Measurements from ENCODE around the gene NDST3. TPM values are rescaled to one million over a fixed set of nuclear protein-coding genes. Genes with fewer than 3 reads are reported as not detected.
A peak's percentile ranks its signal among the peaks of the same experiment; 100 is the strongest.

The NDST3 gene
- total and polyA plus RNA-seq, 2 of the 13 experiments (the other 11 are each of a cell fraction or from before 2014, with no cell fraction given): not detected

GRCh38 chr4:118278473-118279274 is 244.4 kb downstream of the NDST3 start (continued):
- TF ChIP-seq ATF4 (CRISPR knock-in tag; IDR thresholded peaks at IDR 0.05) (peak in 1 of 2 experiments; percentile 35; a peak in 2 of 4 replicates), IKZF1 (IDR thresholded peaks at IDR 0.05) (no peak), SP1 (IDR thresholded peaks at IDR 0.05) (no peak), SP1 (CRISPR knock-in tag; IDR thresholded peaks at IDR 0.05) (peak; percentile 69), ZNF20 (CRISPR knock-in tag; IDR thresholded peaks at IDR 0.05) (peak; percentile 94), SMC3 (IDR thresholded peaks at IDR 0.05; ENCODE audit: low read length) (no peak), ZNF468 (CRISPR knock-in tag; IDR thresholded peaks at IDR 0.05) (no peak), PHF21A (CRISPR knock-in tag; IDR thresholded peaks at IDR 0.05) (0 out of 2 replicates have a peak, but pooled peaks have one; percentile 23), HOXA9 (CRISPR knock-in tag; IDR thresholded peaks at IDR 0.05; ENCODE audit: borderline replicate concordance) (no peak), USF2 (IDR thresholded peaks at IDR 0.05; ENCODE audit: low read depth, low read length) (peak; percentile 49), USF2 (CRISPR knock-in tag; IDR thresholded peaks at IDR 0.05; ENCODE audit: borderline replicate concordance) (peak; percentile 53; the same call in 1 of the 2 replicates), THAP9 (CRISPR knock-in tag; IDR thresholded peaks at IDR 0.05; ENCODE audit: borderline replicate concordance) (peak; percentile 76; the same call in 1 of the 2 replicates), TBL1XR1 (IDR thresholded peaks at IDR 0.05; ENCODE audit: borderline replicate concordance, low read length, partially characterized antibody) (no peak), EED (CRISPR knock-in tag; IDR thresholded peaks at IDR 0.05) (peak; percentile 58; the same call in 1 of the 2 replicates), ZNF337 (CRISPR knock-in tag; IDR thresholded peaks at IDR 0.05; ENCODE audit: borderline replicate concordance, low read depth) (no peak), ZNF790 (CRISPR knock-in tag; IDR thresholded peaks at IDR 0.05; ENCODE audit: borderline replicate concordance) (no peak; the same call in 1 of the 2 replicates), TARDBP (CRISPR knock-in tag; IDR thresholded peaks at IDR 0.05) (peak; percentile 47; the same call in 1 of the 2 replicates), ZNF816 (CRISPR knock-in tag; IDR thresholded peaks at IDR 0.05; ENCODE audit: borderline replicate concordance) (no peak), ZSCAN12 (CRISPR knock-in tag; IDR thresholded peaks at IDR 0.05) (peak; percentile 75; the same call in 1 of the 2 replicates), ZNF746 (CRISPR knock-in tag; IDR thresholded peaks at IDR 0.05) (no peak; the same call in 1 of the 2 replicates), TBX2 (CRISPR knock-in tag; IDR thresholded peaks at IDR 0.05; ENCODE audit: borderline replicate concordance) (peak; percentile 74), ZNF382 (CRISPR knock-in tag; IDR thresholded peaks at IDR 0.05; ENCODE audit: borderline replicate concordance) (peak; percentile 63; the same call in 1 of the 2 replicates), KDM2A (CRISPR knock-in tag; IDR thresholded peaks at IDR 0.05; ENCODE audit: borderline replicate concordance, low read depth) (peak; percentile 81), ZFY (CRISPR knock-in tag; IDR thresholded peaks at IDR 0.05) (peak; percentile 100), ZNF549 (CRISPR knock-in tag; IDR thresholded peaks at IDR 0.05) (no peak)
